ENCODE measurements around the gene RGS3. TPM values are rescaled to one million over a fixed set of nuclear protein-coding genes. Genes with fewer than 3 reads are reported as not detected.

The RGS3 gene
- total RNA-seq = 39.4 and 60.3 TPM in 2 replicates

DNA sequence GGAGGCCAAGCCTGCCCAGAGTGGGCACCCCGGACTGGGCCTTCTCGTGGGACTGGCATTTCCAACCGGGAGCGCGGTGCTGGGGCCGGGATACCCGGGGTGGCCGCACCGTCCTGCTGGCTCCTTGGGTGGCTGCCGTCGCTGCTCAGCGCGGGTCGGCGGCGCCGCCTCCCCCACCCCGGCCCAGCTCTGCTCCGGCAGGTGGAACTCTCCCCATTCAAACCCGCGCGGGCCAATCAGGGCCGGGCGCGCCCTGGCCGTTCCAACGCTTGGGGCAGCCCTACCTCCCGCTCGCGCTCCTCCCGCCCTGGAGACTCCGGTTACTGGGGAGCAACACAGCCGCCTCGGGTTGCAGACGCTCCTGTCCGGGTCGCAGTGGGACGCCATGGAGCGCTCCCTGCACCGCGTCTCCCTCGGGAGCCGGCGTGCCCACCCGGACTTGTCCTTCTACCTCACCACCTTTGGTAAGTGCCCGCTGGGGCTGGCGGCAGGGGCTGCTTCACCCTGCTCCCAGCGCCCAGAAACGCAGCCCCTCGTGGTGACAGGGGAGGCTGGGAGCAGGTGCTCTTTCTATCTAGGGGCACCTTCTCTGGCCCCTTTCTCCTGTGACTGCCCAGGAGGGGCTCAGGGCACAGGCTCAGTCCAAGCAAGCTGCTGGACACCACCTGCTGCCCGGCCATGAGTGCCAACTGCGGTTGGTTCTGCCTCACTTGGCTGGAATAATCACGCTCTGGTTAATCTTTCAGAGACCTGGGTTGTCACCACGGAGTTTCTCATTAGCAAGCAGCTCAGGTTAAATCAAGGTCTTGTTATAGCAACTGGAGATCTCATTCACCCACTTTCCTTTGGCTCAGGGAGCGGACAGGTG lies at the start of gene RGS3:
TSS of gene RGS3 (plus strand) at position 310 of the 868 bp plus-strand sequence. CDS start at position 386, 76 bp downstream.

Other genes starting within 250 kb of the RGS3 start
- 25.4 and 35.5 TPM in 2 replicates for gene FKBP15, start 242.4 kb upstream of the RGS3 start, total RNA-seq
- gene SLC31A1, start 242.2 kb upstream of the RGS3 start, total RNA-seq = 44.2 and 102 TPM in 2 replicates
- gene CDC26, start 188.2 kb upstream of the RGS3 start, total RNA-seq = 14.4 and 24.8 TPM in 2 replicates
- gene PRPF4, start 188.1 kb upstream of the RGS3 start, total RNA-seq = 22.8 and 50.7 TPM in 2 replicates
- gene RNF183, start 160.4 kb upstream of the RGS3 start, total RNA-seq = not detected in 2 replicates
- gene WDR31, start 123.5 kb upstream of the RGS3 start, total RNA-seq = 0.43 and 1.3 TPM in 2 replicates
- not detected in 2 replicates for gene BSPRY, start 114.2 kb upstream of the RGS3 start, total RNA-seq
- 5.7 and 7.0 TPM in 2 replicates for gene HDHD3, start 86.7 kb upstream of the RGS3 start, total RNA-seq
- gene ALAD, start 62.4 kb upstream of the RGS3 start, total RNA-seq = 12.3 and 16.8 TPM in 2 replicates
- gene POLE3, start 53.1 kb upstream of the RGS3 start, total RNA-seq = 23.0 and 73.6 TPM in 2 replicates
- 0.43 and 0.66 TPM in 2 replicates for gene C9orf43, start 53.0 kb upstream of the RGS3 start, total RNA-seq